Left ventricle myocardium inferior (tissue), 1 donor: ENCODE measurements around the gene GPC5. TPM values are rescaled to one million over a fixed set of nuclear protein-coding genes. Genes with fewer than 3 reads are reported as not detected.
A peak's percentile ranks its signal among the peaks of the same experiment; 100 is the strongest.

Experiments used
- DNase-seq: peaks from one replicate; pipeline ENCODE4 v3.0.0-alpha.2; 2020
- H3K27ac ChIP-seq: fragments of 200-600 bp; replicated peaks from 2 replicates; pipeline ENCODE4 v1.8.0; 2021
- H3K27me3 ChIP-seq: fragments of 200-600 bp; 2 replicates; pipeline ENCODE4 v1.8.0; 2021; ENCODE audit warnings: low read depth
- H3K36me3 ChIP-seq: fragments of 200-600 bp; 2 replicates; pipeline ENCODE4 v1.8.0; 2021
- H3K4me1 ChIP-seq: fragments of 200-600 bp; 2 replicates; pipeline ENCODE4 v1.8.0; 2021
- H3K4me3 ChIP-seq: fragments of 200-600 bp; 2 replicates; pipeline ENCODE4 v1.8.0; 2021; ENCODE audit warnings: mild to moderate bottlenecking, moderate library complexity
- H3K9me3 ChIP-seq: fragments of 200-600 bp; replicated peaks from 2 replicates; pipeline ENCODE4 v1.8.0; 2021
- intact Hi-C: fragments of 100-400 bp; cut with micrococcal nuclease; formaldehyde crosslinking; loops from one replicate; pipeline ENCODE4 v1.11.0; 2022
- total RNA-seq: library from RNA; stranded (reverse); fragmentation: NEBNext Ultra II Directional; extraction: Animal tissue kit (Norgen Biotek cat#: 25700); gene quantifications from one replicate; pipeline ENCODE4 v1.2.1, GENCODE V29; 2021
- TF ChIP-seq, protein P1 (sequence below): fragments of 200-600 bp; IDR thresholded peaks from 2 replicates; pipeline ENCODE4 v1.8.0; 2021; ENCODE audit warnings: antibody characterized with exemption, mild to moderate bottlenecking, borderline replicate concordance
- donor health status: DM: no; HTN: yes; CAD: no; lungs with severe emphysema.

Gene GPC5
- total RNA-seq, 1 donor from 2014 or later: 1.5 TPM

DNA sequence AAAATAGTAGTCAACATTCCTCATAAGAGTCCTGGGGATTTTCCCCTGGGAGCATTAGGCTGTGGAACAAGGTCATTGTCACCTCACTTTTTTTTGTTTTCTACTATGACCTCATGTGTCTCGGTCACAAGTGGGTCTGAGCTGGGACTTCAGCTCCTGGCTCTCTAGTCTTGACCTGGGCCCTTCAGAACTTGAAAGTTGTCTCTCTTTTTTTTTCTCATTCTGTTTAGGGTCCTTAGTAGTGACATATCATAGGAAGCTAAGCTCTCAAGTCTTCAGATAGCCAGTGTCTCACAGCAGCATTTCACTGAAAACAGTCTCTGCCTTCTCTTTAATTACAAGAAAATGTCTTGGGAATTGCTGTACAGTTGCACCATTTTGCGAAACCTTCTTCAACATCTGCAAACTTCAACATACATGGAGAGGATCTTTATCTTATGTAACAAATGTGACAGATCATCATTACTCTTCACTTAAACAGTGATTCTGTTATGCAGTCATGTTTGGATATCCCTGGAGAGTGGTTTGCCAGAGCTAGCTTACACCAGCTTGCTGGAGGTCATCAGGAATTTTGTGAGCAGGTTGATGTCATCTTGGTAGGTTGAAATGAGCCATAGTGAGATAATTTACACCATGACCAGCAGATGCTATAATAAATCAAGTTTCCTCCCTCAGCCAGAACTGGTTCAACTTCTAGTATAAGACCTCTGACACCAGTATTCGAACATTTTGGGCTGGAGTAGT is 131.5 kb downstream of the GPC5 start:
- H3K4me1 ChIP-seq: no peaks in the 10 kb centered on the region
- no peaks in the 10 kb centered on the region for H3K27me3 ChIP-seq
- DNase-seq: no peak
- H3K36me3 ChIP-seq: no peaks in the 10 kb centered on the region
- H3K27ac ChIP-seq: no peak overlapping the region
- no peaks in the 10 kb centered on the region for H3K9me3 ChIP-seq
- intact Hi-C loops: no loop called here
- no peak overlapping the region for H3K4me3 ChIP-seq
- TF ChIP-seq, protein P1, sequence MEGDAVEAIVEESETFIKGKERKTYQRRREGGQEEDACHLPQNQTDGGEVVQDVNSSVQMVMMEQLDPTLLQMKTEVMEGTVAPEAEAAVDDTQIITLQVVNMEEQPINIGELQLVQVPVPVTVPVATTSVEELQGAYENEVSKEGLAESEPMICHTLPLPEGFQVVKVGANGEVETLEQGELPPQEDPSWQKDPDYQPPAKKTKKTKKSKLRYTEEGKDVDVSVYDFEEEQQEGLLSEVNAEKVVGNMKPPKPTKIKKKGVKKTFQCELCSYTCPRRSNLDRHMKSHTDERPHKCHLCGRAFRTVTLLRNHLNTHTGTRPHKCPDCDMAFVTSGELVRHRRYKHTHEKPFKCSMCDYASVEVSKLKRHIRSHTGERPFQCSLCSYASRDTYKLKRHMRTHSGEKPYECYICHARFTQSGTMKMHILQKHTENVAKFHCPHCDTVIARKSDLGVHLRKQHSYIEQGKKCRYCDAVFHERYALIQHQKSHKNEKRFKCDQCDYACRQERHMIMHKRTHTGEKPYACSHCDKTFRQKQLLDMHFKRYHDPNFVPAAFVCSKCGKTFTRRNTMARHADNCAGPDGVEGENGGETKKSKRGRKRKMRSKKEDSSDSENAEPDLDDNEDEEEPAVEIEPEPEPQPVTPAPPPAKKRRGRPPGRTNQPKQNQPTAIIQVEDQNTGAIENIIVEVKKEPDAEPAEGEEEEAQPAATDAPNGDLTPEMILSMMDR: no peak

DNA sequence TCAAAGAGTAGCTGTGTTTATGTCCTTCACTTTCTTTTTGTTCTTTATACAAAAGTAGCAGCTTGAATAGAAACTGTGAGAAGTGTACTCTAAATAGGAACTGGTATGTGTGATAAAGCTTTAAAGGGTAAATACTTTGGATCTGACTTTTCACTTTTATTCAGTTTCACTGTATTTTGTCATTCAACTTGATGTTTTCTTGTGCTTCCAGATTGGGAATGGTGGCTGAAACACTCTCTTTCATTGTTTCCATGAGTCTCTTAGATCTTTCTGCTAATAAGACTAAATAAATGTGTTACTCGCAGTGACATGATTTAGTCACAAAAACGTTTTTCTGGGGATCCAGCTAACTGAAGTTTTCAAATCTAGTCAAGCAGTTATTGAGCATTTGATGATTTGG is 133.2 kb downstream of the GPC5 start:
- Histone ChIP-seq H3K4me1 (no peaks in the 10 kb centered on the region), H3K27me3 (no peaks in the 10 kb centered on the region), H3K4me3 (peak overlapping the region; percentile 3), H3K36me3 (no peaks in the 10 kb centered on the region), H3K27ac (no peak overlapping the region), H3K9me3 (no peaks in the 10 kb centered on the region)
- no peak for DNase-seq
- TF ChIP-seq, protein P1: no peak
- intact Hi-C loops: no loop called here

DNA sequence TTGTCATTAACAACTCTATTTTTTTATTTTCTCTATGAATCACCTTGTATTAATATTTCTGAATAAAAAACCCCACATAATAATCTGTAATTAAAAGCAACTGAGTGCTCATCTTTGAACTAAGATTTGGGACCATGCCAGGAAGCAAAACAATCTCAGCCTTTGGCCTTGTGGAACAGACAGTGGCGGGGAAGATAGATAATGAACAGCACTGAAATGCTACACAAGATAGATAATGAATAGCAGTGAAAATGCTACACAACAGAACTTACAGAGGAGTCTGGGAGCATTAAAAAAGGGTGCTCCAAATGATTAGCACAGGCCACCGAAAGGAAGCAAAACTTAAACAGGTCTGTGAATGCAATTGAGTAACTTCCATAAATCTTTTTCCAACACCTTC is 134.9 kb downstream of the GPC5 start:
- TF ChIP-seq, protein P1: no peak
- no peak for DNase-seq

DNA sequence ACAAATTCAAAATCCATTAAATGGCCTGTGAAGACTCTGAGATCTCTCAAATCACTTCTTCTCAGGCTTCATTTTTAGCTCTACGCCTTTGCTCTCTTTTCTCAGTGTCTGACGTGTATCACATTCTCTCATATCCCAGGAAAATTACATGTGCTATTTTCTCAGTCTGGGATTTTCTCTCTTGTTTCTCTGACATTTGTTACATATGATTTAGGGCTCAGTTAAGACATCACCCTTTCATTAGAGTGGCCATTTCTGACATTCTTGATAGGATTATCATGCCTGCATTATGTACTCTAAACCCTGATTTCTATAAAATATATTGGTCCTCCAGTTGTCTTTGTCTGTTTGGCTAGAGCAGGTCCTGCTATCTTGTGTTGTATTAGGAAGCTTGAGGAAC is 136.6 kb downstream of the GPC5 start:
- no peak overlapping the region for H3K4me3 ChIP-seq
- H3K36me3 ChIP-seq: no peaks in the 10 kb centered on the region
- H3K27ac ChIP-seq: no peak overlapping the region
- TF ChIP-seq, protein P1: no peak
- intact Hi-C loops: no loop called here
- no peaks in the 10 kb centered on the region for H3K4me1 ChIP-seq
- no peaks in the 10 kb centered on the region for H3K9me3 ChIP-seq
- H3K27me3 ChIP-seq: no peaks in the 10 kb centered on the region
- no peak for DNase-seq

More for the DNA sequence above, 134.9 kb downstream of the GPC5 start:
- no peaks in the 10 kb centered on the region for H3K4me1 ChIP-seq
- intact Hi-C loops: no loop called here
- no peaks in the 10 kb centered on the region for H3K27me3 ChIP-seq
- H3K9me3 ChIP-seq: no peaks in the 10 kb centered on the region
- no peaks in the 10 kb centered on the region for H3K36me3 ChIP-seq
- H3K27ac ChIP-seq: no peak overlapping the region
- H3K4me3 ChIP-seq: no peak overlapping the region

DNA sequence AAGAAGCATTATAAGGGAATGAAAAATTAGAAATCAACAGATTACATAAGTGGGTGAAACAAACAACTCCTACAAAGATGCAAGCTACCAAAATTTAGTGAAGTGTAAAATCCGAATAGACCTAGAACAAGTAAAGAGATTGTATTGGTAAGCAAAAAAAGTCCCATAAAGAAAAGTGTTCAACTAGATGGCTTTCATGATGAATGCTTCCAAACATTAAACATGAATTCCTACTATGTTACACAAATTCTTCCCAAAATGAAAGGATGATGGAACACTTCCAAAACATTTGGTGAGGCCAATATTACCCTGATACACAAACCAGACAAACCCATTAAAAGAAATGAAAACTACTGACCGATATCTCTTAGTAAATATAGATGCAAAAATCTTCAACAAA is 139.0 kb downstream of the GPC5 start:
- H3K27me3 ChIP-seq: no peaks in the 10 kb centered on the region
- DNase-seq: no peak
- H3K4me1 ChIP-seq: no peaks in the 10 kb centered on the region
- intact Hi-C loops: no loop called here
- no peak overlapping the region for H3K27ac ChIP-seq
- H3K9me3 ChIP-seq: no peaks in the 10 kb centered on the region
- no peak overlapping the region for H3K4me3 ChIP-seq
- TF ChIP-seq, protein P1: no peak
- no peaks in the 10 kb centered on the region for H3K36me3 ChIP-seq
